Measurements from ENCODE around the gene SLC29A2. TPM values are rescaled to one million over a fixed set of nuclear protein-coding genes. Genes with fewer than 3 reads are reported as not detected.

Gene SLC29A2
- polyA plus RNA-seq, 1 of the 3 experiments (the other 2 are of a cell fraction), result 3.2 TPM

- POLR2A ChIA-PET, result interaction anchor here (3.2 kb wide), 1 partner anchor 21 kb away, joined by 33 read pairs; no protein-coding TSS in a partner anchor
Measured at GRCh38 chr11:66333896-66334604, 37.5 kb downstream of the SLC29A2 start.

GRCh38 chr11:66333220-66333877 is 38.2 kb downstream of the SLC29A2 start:
- no peak overlapping the region for H2AFZ ChIP-seq (ENCODE audit: low read depth)
- no peaks in the 10 kb centered on the region for H3K9me2 ChIP-seq
- peaks cover 17% of the 10 kb centered on the region for H3K79me2 ChIP-seq (ENCODE audit: insufficient read depth)
- DNase-seq, result peak; percentile 15
- peaks cover 28 to 41% of the 10 kb centered on the region in 2 experiments for H3K4me1 ChIP-seq (ENCODE audit: control insufficient read depth in 1 of 2, insufficient read depth in 2 of 2, low read depth in 1 of 2, low read length in 1 of 2)
- H3K9ac ChIP-seq, result no peak overlapping the region
- no peak overlapping the region for H3K27ac ChIP-seq (ENCODE audit: low read depth in 2 of 2, low read length in 1 of 2)
- ChIA-PET POLR2A (no interaction called here), CTCF (interaction anchor here (0.7 to 8.8 kb wide), 6 partner anchors 12 to 66 kb away, joined by 3 to 280 read pairs (median 4); partner anchors contain the start of genes B4GAT1, BRMS1 and CD248)
- peaks cover 8 to 26% of the 10 kb centered on the region in 2 experiments for H3K36me3 ChIP-seq (replicated peaks in 1 of 2; ENCODE audit: control insufficient read depth in 1 of 2, insufficient read depth in 2 of 2, low read length in 1 of 2)
- peak overlapping the region; percentile 90; the same call in 1 of the 2 replicates for H3K4me2 ChIP-seq
- no peaks in the 10 kb centered on the region for H3K9me3 ChIP-seq
- WGBS (ENCODE audit: low lambda C conversion rate), result 93% methylated on average over 4 of the region's 19 CpGs
- H3K4me3 ChIP-seq (ENCODE audit: low read depth in 2 of 2, low read length in 1 of 2), result no peak overlapping the region
- peaks cover 18% of the 10 kb centered on the region for H3F3A ChIP-seq (replicated peaks; ENCODE audit: insufficient read depth)
- H3K27me3 ChIP-seq (ENCODE audit: insufficient read depth), result no peaks in the 10 kb centered on the region
- no peaks in the 10 kb centered on the region; the same call in 1 of the 2 replicates for H4K20me1 ChIP-seq (ENCODE audit: insufficient read depth)
- TF ChIP-seq JUND (IDR thresholded peaks at IDR 0.05), result no peak
- no peak for TF ChIP-seq MXI1 (IDR thresholded peaks at IDR 0.05; ENCODE audit: low read depth, low read length)
- TF ChIP-seq RFX5 (IDR thresholded peaks at IDR 0.05; ENCODE audit: low read length), result no peak
- TF ChIP-seq IRF3 (IDR thresholded peaks at IDR 0.05; ENCODE audit: low read depth, low read length), result no peak
- TF ChIP-seq REST (IDR thresholded peaks at IDR 0.05; ENCODE audit: low read depth, low read length), result no peak
- no peak for TF ChIP-seq NFIC (IDR thresholded peaks at IDR 0.05; ENCODE audit: borderline replicate concordance)
- no peak for TF ChIP-seq POLR2AphosphoS5 (IDR thresholded peaks at IDR 0.05; ENCODE audit: low read depth, low read length)
- no peak for TF ChIP-seq FOXM1 (IDR thresholded peaks at IDR 0.05; ENCODE audit: low read depth)
- no peak for TF ChIP-seq PBX3 (IDR thresholded peaks at IDR 0.05)
- TF ChIP-seq RAD21 (IDR thresholded peaks at IDR 0.05; ENCODE audit: low read length), result no peak
- TF ChIP-seq GATA2 (CRISPR knock-in tag; IDR thresholded peaks at IDR 0.05), result no peak
- no peak for TF ChIP-seq SMC3 (IDR thresholded peaks at IDR 0.05; ENCODE audit: low read depth, low read length)
- TF ChIP-seq CTCF (IDR thresholded peaks at IDR 0.05), result no peak

More at GRCh38 chr11:66333896-66334604, 37.5 kb downstream of the SLC29A2 start:
- no peaks in the 10 kb centered on the region for H3K9me3 ChIP-seq
- no peaks in the 10 kb centered on the region; the same call in 1 of the 2 replicates for H4K20me1 ChIP-seq (ENCODE audit: insufficient read depth)
- peak overlapping the region; percentile 90; the same call in 1 of the 2 replicates for H3K4me2 ChIP-seq
- CTCF ChIA-PET, result interaction anchor here (0.7 to 8.8 kb wide), 10 partner anchors 11 to 111 kb away, joined by 3 to 280 read pairs (median 8); partner anchors contain the start of genes B4GAT1, BRMS1 and CD248
- no peaks in the 10 kb centered on the region for H3K9me2 ChIP-seq
- H3K4me1 ChIP-seq (ENCODE audit: control insufficient read depth in 1 of 2, insufficient read depth in 2 of 2, low read depth in 1 of 2, low read length in 1 of 2), result peaks cover 24 to 43% of the 10 kb centered on the region in 2 experiments
- H3K27ac ChIP-seq (ENCODE audit: low read depth in 2 of 2, low read length in 1 of 2), result no peak overlapping the region
- DNase-seq, result peak; percentile 16
- TF ChIP-seq FOXM1 (IDR thresholded peaks at IDR 0.05; ENCODE audit: low read depth) (no peak), CHD2 (IDR thresholded peaks at IDR 0.05; ENCODE audit: low read length, partially characterized antibody) (no peak), JUND (IDR thresholded peaks at IDR 0.05) (no peak), MEF2A (IDR thresholded peaks at IDR 0.05; ENCODE audit: borderline replicate concordance, low read depth) (no peak), NRF1 (IDR thresholded peaks at IDR 0.05; ENCODE audit: low read depth, low read length) (no peak), USF1 (IDR thresholded peaks at IDR 0.05; ENCODE audit: borderline replicate concordance, low read depth) (no peak)
- peaks cover 17% of the 10 kb centered on the region for H3K79me2 ChIP-seq (ENCODE audit: insufficient read depth)
- no peak overlapping the region for H2AFZ ChIP-seq (ENCODE audit: low read depth)
- WGBS (ENCODE audit: low lambda C conversion rate), result 89% methylated on average over 21 of the region's 29 CpGs
- peaks cover 12% of the 10 kb centered on the region for H3F3A ChIP-seq (replicated peaks; ENCODE audit: insufficient read depth)
- H3K4me3 ChIP-seq (ENCODE audit: low read depth in 2 of 2, low read length in 1 of 2), result no peak overlapping the region
- no peaks in the 10 kb centered on the region for H3K27me3 ChIP-seq (ENCODE audit: insufficient read depth)
- H3K36me3 ChIP-seq (replicated peaks in 1 of 2; ENCODE audit: control insufficient read depth in 1 of 2, insufficient read depth in 2 of 2, low read length in 1 of 2), result peaks cover 11 to 30% of the 10 kb centered on the region in 2 experiments
- no peak overlapping the region for H3K9ac ChIP-seq

All from SK-N-SH (cell line).